Measurements from ENCODE around the gene ZFAND6.

Gene ZFAND6

DNA sequence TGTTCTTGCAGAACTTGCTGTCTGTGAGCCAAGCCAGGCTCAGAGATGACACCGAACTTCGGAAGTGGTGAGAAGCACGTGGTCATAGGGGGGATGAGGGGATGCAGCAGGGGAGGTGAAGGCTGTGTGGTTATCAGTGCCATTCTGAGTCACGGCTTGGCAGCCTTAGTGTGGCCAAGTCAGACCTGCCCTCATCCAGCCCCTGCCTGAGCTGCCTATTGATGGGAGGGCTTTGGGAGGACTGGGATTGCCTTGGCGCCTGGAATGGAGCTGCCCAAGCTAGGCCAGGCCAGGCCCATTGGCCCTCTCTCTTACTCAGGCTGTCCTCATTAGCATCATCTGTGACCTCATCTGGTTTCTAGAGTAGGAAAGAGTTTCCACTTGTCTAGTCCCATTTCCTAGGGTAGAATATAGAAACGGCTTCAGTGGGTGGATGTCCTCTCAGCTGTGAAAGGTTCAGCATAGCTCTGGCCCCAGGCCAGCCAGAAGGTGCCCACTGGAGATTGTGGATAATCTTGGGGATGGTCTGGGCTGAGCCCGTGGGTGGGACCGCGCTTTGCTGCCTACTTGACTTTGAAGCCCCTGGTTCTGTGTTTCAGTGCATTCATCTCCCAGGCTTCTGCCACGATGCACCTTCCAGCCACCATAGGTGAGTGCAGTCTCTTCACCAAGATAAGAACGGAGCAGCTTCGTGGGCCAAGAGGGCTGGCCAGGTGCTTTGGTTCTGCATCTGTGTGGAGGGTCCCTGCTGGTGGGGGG is 100.5 kb downstream of the ZFAND6 start:
- Histone ChIP-seq H3K4me3 (ENCODE audit: low read length) (no peak overlapping the region; the same call in 1 of the 2 replicates), H3K27me3 (ENCODE audit: control insufficient read depth, low read length) (no peaks in the 10 kb centered on the region)

GRCh38 chr15:80160570-80161156 is 101.2 kb downstream of the ZFAND6 start:
- Histone ChIP-seq H3K4me3 (ENCODE audit: low read length) (peak overlapping the region; percentile 34), H3K27me3 (ENCODE audit: control insufficient read depth, low read length) (no peaks in the 10 kb centered on the region), H3K4me1 (ENCODE audit: control insufficient read depth, low read length) (peaks cover 29% of the 10 kb centered on the region), H3F3A (ENCODE audit: control insufficient read depth, insufficient read depth) (no peaks in the 10 kb centered on the region), H3K79me2 (ENCODE audit: control insufficient read depth, low read length) (no peaks in the 10 kb centered on the region), H3K36me3 (ENCODE audit: control insufficient read depth, low read length) (peaks cover 22% of the 10 kb centered on the region), H3K9me3 (ENCODE audit: control insufficient read depth, insufficient read depth, low read length) (no peaks in the 10 kb centered on the region), H3K4me2 (ENCODE audit: low read length) (peak overlapping the region; percentile 51), H3K27ac (ENCODE audit: low read depth, low read length) (peak overlapping the region; percentile 27; the same call in 1 of the 2 replicates), H4K20me1 (ENCODE audit: control insufficient read depth, insufficient read depth, low read depth, low read length) (no peaks in the 10 kb centered on the region), H3K9me2 (replicated peaks; ENCODE audit: control insufficient read depth, low read length) (no peaks in the 10 kb centered on the region)
- no peak for TF ChIP-seq EZH2phosphoT487 (IDR thresholded peaks at IDR 0.05; ENCODE audit: borderline replicate concordance, low read length)
- no peak for TF ChIP-seq CTCF (IDR thresholded peaks at IDR 0.05; ENCODE audit: low read depth, low read length, poor library complexity, severe bottlenecking)

More for the DNA sequence above, 100.5 kb downstream of the ZFAND6 start:
- Histone ChIP-seq H3K9me2 (replicated peaks; ENCODE audit: control insufficient read depth, low read length) (no peaks in the 10 kb centered on the region), H3K4me2 (ENCODE audit: low read length) (peak overlapping the region; percentile 51), H3K79me2 (ENCODE audit: control insufficient read depth, low read length) (no peaks in the 10 kb centered on the region), H3K4me1 (ENCODE audit: control insufficient read depth, low read length) (peaks cover 35% of the 10 kb centered on the region), H3F3A (ENCODE audit: control insufficient read depth, insufficient read depth) (no peaks in the 10 kb centered on the region), H3K27ac (ENCODE audit: low read depth, low read length) (no peak overlapping the region), H3K9me3 (ENCODE audit: control insufficient read depth, insufficient read depth, low read length) (no peaks in the 10 kb centered on the region), H3K36me3 (ENCODE audit: control insufficient read depth, low read length) (peaks cover 22% of the 10 kb centered on the region), H4K20me1 (ENCODE audit: control insufficient read depth, insufficient read depth, low read depth, low read length) (no peaks in the 10 kb centered on the region)
- no peak for TF ChIP-seq EZH2phosphoT487 (IDR thresholded peaks at IDR 0.05; ENCODE audit: borderline replicate concordance, low read length)
- TF ChIP-seq CTCF (IDR thresholded peaks at IDR 0.05; ENCODE audit: low read depth, low read length, poor library complexity, severe bottlenecking) = no peak

GRCh38 chr15:80161468-80162016 is 102.1 kb downstream of the ZFAND6 start:
- no peaks in the 10 kb centered on the region for H3K9me3 ChIP-seq (ENCODE audit: control insufficient read depth, insufficient read depth, low read length)
- no peak for TF ChIP-seq EZH2phosphoT487 (IDR thresholded peaks at IDR 0.05; ENCODE audit: borderline replicate concordance, low read length)
- TF ChIP-seq CTCF (IDR thresholded peaks at IDR 0.05; ENCODE audit: low read depth, low read length, poor library complexity, severe bottlenecking) = no peak
- no peak overlapping the region for H3K27ac ChIP-seq (ENCODE audit: low read depth, low read length)
- H3F3A ChIP-seq (ENCODE audit: control insufficient read depth, insufficient read depth) = no peaks in the 10 kb centered on the region
- no peak overlapping the region for H3K4me3 ChIP-seq (ENCODE audit: low read length)
- no peaks in the 10 kb centered on the region for H4K20me1 ChIP-seq (ENCODE audit: control insufficient read depth, insufficient read depth, low read depth, low read length)
- H3K79me2 ChIP-seq (ENCODE audit: control insufficient read depth, low read length) = no peaks in the 10 kb centered on the region
- peaks cover 29% of the 10 kb centered on the region for H3K4me1 ChIP-seq (ENCODE audit: control insufficient read depth, low read length)
- no peaks in the 10 kb centered on the region for H3K9me2 ChIP-seq (replicated peaks; ENCODE audit: control insufficient read depth, low read length)
- peaks cover 22% of the 10 kb centered on the region for H3K36me3 ChIP-seq (ENCODE audit: control insufficient read depth, low read length)
- H3K4me2 ChIP-seq (ENCODE audit: low read length) = no peak overlapping the region
- H3K27me3 ChIP-seq (ENCODE audit: control insufficient read depth, low read length) = no peaks in the 10 kb centered on the region
